Endometrial microvascular endothelial cells (primary cell): ENCODE data around the gene KLF17. TPM values are rescaled to one million over a fixed set of nuclear protein-coding genes. Genes with fewer than 3 reads are reported as not detected.
"Not testable (repeated sequence)": the region's sequence is repeated elsewhere in the genome, so short reads cannot be mapped to it uniquely, and the experiment has no call there.

Experiments
- in situ Hi-C: cut with HindIII; loops from 2 replicates; pipeline ENCODE4 v1.10.0; 2017; ENCODE audit warnings: low sequenced_read_pairs, low pct_unique_long_range_greater_than_20kb; ENCODE audit errors: inconsistent ontology term
- total RNA-seq: library from RNA; depleted of rRNA; stranded (reverse); fragments of >200 nt; gene quantifications from one replicate; pipeline ENCODE4 v1.2.3, GENCODE V29; 2015; ENCODE audit errors: inconsistent ontology term

The KLF17 gene
- total RNA-seq, 1 donor from 2014 or later: not detected

DNA sequence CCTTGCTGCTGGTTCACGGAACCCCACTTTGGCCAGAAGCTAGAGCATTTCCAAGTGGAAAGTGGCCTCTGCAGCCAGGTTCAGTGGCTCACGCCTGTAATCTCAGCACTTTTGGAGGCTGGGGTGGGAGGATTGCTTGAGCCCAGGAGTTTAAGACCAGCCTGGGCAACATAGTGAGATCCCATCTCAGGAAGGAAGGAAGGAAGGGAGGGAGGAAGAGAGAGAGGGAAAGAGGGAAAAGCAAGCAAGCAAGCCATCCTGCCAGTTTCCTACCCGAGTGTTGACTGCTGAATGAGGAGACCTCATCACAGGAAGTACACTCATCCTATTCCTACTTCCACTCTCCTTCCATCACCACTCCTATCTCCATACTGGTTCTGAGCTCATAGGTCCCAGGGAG lies 12.8 kb upstream of the KLF17 start:
- in situ Hi-C loops: no loop called here

DNA sequence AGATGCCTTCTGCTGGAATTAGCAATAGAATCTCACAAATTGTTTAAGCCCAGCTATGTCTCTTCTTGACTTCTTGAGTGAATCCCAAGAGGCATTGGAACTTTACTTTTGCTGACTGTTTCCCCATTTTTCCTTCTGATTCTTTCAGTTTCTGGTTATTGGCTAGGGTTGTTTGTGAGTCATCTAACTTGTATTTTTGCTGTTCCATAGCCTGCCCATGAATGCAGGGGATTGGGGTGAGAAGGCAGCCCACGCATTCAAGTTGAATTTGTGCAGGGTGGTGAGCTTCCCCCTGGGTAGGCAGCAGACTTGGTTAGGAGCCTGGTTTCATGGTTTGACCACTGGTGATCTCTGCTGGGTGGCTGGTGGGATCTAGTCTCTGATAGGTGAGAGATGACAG lies 10.4 kb upstream of the KLF17 start:
- in situ Hi-C loops: no loop called here

GRCh38 chr1:44108971-44109370 lies 9.7 kb upstream of the KLF17 start:
- in situ Hi-C loops: no loop called here

DNA sequence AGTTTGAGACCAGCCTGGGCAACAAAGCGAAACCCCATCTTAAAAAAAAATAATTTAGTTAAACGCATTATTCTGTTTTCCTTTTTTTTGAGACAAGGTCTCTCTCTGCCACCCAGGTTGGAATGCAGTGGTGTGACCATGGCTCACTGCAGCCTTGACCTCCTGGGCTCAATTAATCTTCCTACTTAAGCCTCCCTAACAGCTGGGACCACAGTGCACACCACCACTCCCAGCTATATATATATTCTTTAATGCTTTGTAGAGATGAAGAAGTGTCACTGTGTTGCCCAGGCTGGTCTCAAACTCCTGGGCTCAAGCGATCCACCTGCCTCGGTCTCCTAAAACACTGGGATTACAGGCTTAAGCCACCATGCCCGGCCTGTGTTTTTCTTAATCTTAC lies 7.7 kb upstream of the KLF17 start:
- in situ Hi-C loops: no loop called here

- in situ Hi-C loops: no loop called here
These were observed 6.8 kb upstream of the KLF17 start for GRCh38 chr1:44111861-44112260.

GRCh38 chr1:44112486-44112885 lies 6.1 kb upstream of the KLF17 start:
- in situ Hi-C loops: no loop called here

DNA sequence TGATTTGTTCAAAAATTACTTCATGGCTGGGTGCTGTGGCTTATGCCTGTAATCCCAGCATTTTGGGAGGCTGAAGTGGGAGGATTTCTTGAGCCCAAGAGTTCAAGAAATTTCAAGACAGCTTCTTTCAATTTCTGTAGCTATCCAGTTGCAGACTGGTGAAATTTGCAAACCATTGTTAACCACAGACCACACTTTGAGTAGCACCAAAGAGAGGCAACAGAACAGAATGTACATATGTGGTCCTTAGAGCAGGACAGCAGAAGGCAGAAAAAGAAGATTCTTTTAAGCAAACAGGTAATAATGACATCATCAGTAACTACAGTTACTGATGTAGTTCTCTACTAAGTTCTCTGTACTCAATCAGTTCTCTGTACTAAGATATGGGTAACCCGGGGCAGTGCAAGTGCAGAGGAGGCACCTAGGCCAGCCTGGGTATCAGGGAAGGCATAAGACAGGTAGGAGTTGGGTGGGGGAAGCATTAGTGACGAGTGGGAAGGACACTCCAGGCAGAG lies 5.5 kb upstream of the KLF17 start:
- in situ Hi-C loops: no loop called here

GRCh38 chr1:44114098-44114497 lies 4.5 kb upstream of the KLF17 start:
- in situ Hi-C loops: no loop called here

- in situ Hi-C loops: not testable (repeated sequence)
These were observed 1.3 kb upstream of the KLF17 start for GRCh38 chr1:44117272-44117671.

DNA sequence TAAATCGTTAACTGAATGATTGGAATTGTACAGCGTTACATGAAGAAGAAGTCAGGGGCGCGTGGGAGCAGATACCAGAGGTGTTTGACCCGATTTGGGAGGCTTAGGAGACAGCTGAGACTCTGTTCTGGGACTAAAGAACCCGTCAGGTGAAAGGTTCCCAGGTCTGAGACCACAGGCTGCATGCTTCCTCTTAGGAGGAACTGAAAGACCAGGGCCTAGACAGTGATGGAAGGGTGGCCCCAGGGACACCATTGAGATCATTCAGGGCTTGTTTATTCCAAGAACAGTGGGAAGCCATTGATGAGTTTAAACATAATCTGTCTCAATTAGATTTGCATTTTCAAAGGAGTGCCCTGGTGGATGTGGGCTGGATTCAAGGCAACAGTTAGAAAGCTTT lies 904 bp downstream of the KLF17 start:
- in situ Hi-C loops: no loop called here

DNA sequence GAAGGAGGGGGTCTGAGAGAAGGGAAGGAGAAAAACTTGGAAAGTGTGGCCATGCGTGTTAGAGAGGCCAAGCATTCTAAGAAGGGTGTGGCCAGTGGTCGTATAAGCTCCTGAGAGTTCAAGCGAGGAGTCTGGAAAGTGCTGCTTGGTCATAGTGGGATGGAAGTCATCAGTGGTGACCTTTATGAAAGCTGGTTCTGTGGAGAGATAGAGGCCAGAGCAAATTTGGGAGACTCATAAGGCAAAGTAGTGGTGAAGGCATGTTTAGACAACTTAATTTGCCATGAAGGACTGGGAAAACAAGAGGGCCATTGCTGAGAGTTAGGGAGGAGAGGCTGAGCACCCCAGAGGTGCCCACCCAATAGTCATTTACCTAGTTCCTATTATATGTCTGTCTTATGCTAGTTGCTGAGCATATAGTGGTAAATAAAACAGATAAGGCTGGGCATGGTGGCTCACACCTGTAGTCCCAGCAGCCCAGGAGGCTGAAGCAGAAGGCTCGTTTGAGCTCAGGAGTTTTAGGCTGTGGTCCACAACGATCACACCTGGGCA lies 1.9 kb downstream of the KLF17 start:
- in situ Hi-C loops: no loop called here

DNA sequence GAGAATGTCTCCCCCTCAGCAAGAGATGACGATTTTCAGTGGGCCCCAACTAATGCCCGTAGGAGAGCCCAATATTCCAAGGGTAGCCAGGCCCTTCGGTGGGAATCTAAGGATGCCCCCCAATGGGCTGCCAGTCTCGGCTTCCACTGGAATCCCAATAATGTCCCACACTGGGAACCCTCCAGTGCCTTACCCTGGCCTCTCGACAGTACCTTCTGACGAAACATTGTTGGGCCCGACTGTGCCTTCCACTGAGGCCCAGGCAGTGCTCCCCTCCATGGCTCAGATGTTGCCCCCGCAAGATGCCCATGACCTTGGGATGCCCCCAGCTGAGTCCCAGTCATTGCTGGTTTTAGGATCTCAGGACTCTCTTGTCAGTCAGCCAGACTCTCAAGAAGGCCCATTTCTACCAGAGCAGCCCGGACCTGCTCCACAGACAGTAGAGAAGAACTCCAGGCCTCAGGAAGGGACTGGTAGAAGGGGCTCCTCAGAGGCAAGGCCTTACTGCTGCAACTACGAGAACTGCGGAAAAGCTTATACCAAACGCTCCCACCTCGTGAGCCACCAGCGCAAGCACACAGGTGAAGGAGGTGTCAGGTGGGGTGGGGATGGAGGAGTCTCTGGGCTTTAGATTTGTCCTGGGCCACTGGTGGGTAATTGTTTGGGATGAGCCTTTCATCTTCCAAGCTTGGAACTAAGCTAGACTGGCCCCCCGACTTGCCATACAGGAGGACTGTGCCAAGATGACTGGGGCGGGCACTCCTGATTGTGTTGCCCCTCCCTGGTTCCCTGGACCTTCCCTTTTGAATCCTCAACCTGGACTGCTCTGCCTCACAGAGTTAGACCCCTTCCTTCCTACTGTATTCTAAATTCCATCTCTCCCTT lies 11.2 kb downstream of the KLF17 start:
- in situ Hi-C loops: no loop called here

DNA sequence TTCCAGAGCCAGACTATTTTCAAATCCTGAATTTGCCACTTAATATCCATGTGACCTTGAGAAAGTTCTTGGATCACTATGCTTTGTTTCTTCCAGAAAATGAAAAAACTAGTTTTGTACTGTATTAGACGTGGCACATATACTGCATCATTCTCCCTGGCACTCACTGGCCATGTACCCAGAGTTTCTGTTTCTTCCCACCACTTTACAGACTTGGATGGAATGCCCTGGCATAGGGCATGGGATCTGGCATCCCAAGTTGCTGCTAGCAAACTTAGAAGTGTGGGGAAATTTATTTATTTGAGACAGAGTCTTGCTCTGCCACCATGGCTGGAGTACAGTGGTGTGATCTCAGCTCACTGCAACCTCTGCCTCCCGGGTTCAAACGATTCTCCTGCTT lies 12.8 kb downstream of the KLF17 start:
- in situ Hi-C loops: no loop called here

- in situ Hi-C loops: no loop called here
These were observed 15.7 kb downstream of the KLF17 start for GRCh38 chr1:44134071-44134920.

- in situ Hi-C loops: no loop called here
These were observed 17.3 kb downstream of the KLF17 start for GRCh38 chr1:44135886-44136285.

GRCh38 chr1:44138239-44138638 lies 19.6 kb downstream of the KLF17 start:
- in situ Hi-C loops: no loop called here

- in situ Hi-C loops: not testable (repeated sequence)
These were observed 20.9 kb downstream of the KLF17 start for GRCh38 chr1:44139565-44139964.

DNA sequence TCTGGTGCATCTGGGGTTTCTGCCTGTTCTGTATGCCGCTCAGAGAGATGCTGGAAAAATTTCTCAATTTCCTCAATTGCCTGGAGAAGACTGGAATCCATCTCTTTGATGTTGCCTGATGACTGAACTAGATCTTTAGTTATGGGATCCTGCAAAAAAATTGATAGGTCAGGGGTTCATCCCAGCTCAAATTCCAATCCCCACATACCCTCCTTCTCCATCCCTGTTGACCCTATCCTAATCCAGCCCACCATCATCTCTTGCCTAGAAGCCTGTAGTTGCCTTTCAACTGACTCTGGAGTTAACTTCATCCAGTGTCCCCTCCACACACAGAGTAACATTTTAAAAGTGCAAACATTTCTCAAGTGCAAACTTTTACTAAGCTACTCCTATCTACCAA lies 22.9 kb downstream of the KLF17 start, which contains the start of gene KLF18:
Gene KLF18, minus strand, starts transcription at position 101 of the 400 bp plus-strand sequence. Its CDS starts 0 bp downstream, at position 101.
- in situ Hi-C loops: no loop called here

- in situ Hi-C loops: no loop called here
These were observed 26.5 kb downstream of the KLF17 start for GRCh38 chr1:44144962-44145756.
